K562 (cell line): ENCODE data around the gene PALM3. TPM values are rescaled to one million over a fixed set of nuclear protein-coding genes. Genes with fewer than 3 reads are reported as not detected.

Experiments
- ATAC-seq: fragments of 200-7000 bp; cut with Tn5 transposase; 3 replicates; pipeline ENCODE4 v1.9.1; 2020; ENCODE audit warnings: moderate library complexity
- BruUV-seq: library from RNA; stranded (reverse); fragments of 400-500 nt; replicated peaks from 2 replicates; lab custom pipeline; 2021; lab: Mats Ljungman, UMichigan
- CTCF ChIA-PET: fragments of 300-600 bp; formaldehyde crosslinking; extraction: SDS; loops from one replicate; lab custom pipeline; 2021; ENCODE audit warnings: low intra/inter-chr PET ratio; lab: Yijun Ruan, JAX
- POLR2A ChIA-PET: fragments of 300-600, 350-650 bp; sonication (Branson Sonifier 250); formaldehyde crosslinking; extraction: SDS; loops from one replicate; lab custom pipeline; 2021; ENCODE audit warnings: antibody characterized with exemption, inconsistent platforms; lab: Yijun Ruan, JAX
- DNase-seq, 4 experiments: peaks; one replicate each; pipeline versions ENCODE4 v3.0.0 to v3.0.0-alpha.2; 2011 to 2018; ENCODE audit warnings: low spot score in 3 of 4, mixed read lengths in 3 of 4; ENCODE audit errors: extremely low read depth in 1 of 4
- FAIRE-seq: peaks from 2 replicates; lab custom pipeline; 2011; peaks lifted over from hg19 to GRCh38; lab: Jason Lieb, UNC
- H2AFZ ChIP-seq: 2 replicates; pipeline ENCODE4 v1.6.0; 2011; ENCODE audit warnings: low read depth, low read length, control low read depth, inconsistent platforms
- H3K27ac ChIP-seq: fragments of 200-600 bp; 3 replicates; pipeline ENCODE4 v1.8.0; 2011; ENCODE audit warnings: low read depth, mild to moderate bottlenecking, control low read depth, inconsistent platforms, low read length, moderate library complexity, mixed read lengths; ENCODE audit errors: extremely low read depth
- H3K27me3 ChIP-seq, 2 experiments: fragments of 300-600 bp in 1 of 2; 2 replicates in 1 of 2; 3 replicates in 1 of 2; pipeline versions ENCODE4 v1.6.0 to v1.8.0; 2011; ENCODE audit warnings: inconsistent platforms in 2 of 2, low read length in 2 of 2, mild to moderate bottlenecking in 1 of 2, mixed read lengths in 1 of 2, moderate library complexity in 1 of 2; ENCODE audit not compliant: control insufficient read depth in 2 of 2, insufficient read depth in 2 of 2
- H3K36me3 ChIP-seq: fragments of 300-600 bp; 3 replicates; pipeline ENCODE4 v1.8.0; 2011; ENCODE audit warnings: mild to moderate bottlenecking, low read length, inconsistent platforms; ENCODE audit not compliant: control insufficient read depth, insufficient read depth
- H3K4me1 ChIP-seq, 2 experiments: fragments of 200-600 bp in 1 of 2; replicated peaks in 1 of 2; 2 replicates in 1 of 2; 3 replicates in 1 of 2; pipeline versions ENCODE4 v1.5.1 to v1.8.0; 2011; ENCODE audit warnings: inconsistent platforms in 2 of 2, low read length in 2 of 2, mild to moderate bottlenecking in 1 of 2, mixed read lengths in 1 of 2, moderate library complexity in 1 of 2; ENCODE audit not compliant: control insufficient read depth in 2 of 2, insufficient read depth in 2 of 2
- H3K4me2 ChIP-seq: 2 replicates; pipeline ENCODE4 v1.6.1; 2011; ENCODE audit warnings: low read length, control low read depth, inconsistent platforms, mixed read lengths; ENCODE audit not compliant: insufficient read depth
- H3K4me3 ChIP-seq: fragments of 200-600 bp; sonication (generic), shearing (Covaris generic); 2 replicates; pipeline ENCODE4 v1.5.1; 2016; ENCODE audit warnings: control low read depth, inconsistent platforms
- H3K79me2 ChIP-seq: fragments of 200-600 bp; 3 replicates; pipeline ENCODE4 v1.8.0; 2011; ENCODE audit warnings: low read length, inconsistent platforms; ENCODE audit not compliant: control insufficient read depth, insufficient read depth
- H3K9ac ChIP-seq, 2 experiments: 2 replicates each; pipeline versions ENCODE4 v1.6.0 to v1.6.1; 2011; ENCODE audit warnings: low read depth in 2 of 2, low read length in 2 of 2, control low read depth in 1 of 2, inconsistent platforms in 1 of 2, mild to moderate bottlenecking in 1 of 2, mixed read lengths in 1 of 2; ENCODE audit not compliant: insufficient read depth in 1 of 2
- H3K9me1 ChIP-seq: one replicate; pipeline ENCODE4 v1.6.0; 2011; ENCODE audit warnings: inconsistent platforms, mild to moderate bottlenecking, low read length, moderate library complexity; ENCODE audit not compliant: control insufficient read depth, insufficient read depth
- H3K9me3 ChIP-seq: replicated peaks from 2 replicates; pipeline ENCODE4 v1.5.1; 2011; ENCODE audit warnings: low read depth, low read length, inconsistent platforms; ENCODE audit not compliant: control insufficient read depth, insufficient read depth
- H4K20me1 ChIP-seq: replicated peaks from 2 replicates; pipeline ENCODE4 v1.6.1; 2011; ENCODE audit warnings: low read length, inconsistent platforms, mixed read lengths; ENCODE audit not compliant: control insufficient read depth, insufficient read depth
- BACH1 ChIP-seq: fragments of 200-800 bp; sonication (Bioruptor generic); IDR thresholded peaks from 2 replicates; pipeline ENCODE4 v1.6.1; 2016; ENCODE audit warnings: missing genetic modification characterization, missing compliant biosample characterization
- E2F5 ChIP-seq: sonication (generic); formaldehyde crosslinking; IDR thresholded peaks from 2 replicates; pipeline ENCODE4 v1.8.0; 2022; ENCODE audit warnings: mild to moderate bottlenecking, missing genetic modification reagents
- EP400 ChIP-seq: fragments of 450-650 bp; IDR thresholded peaks from 2 replicates; pipeline ENCODE4 v1.6.1; 2017; ENCODE audit warnings: antibody characterized with exemption, mild to moderate bottlenecking, moderate library complexity
- ETS1 ChIP-seq: conservative IDR thresholded peaks from 2 replicates; pipeline ENCODE4 v1.6.1; 2011; ENCODE audit warnings: low read depth, mild to moderate bottlenecking, low read length; ENCODE audit not compliant: control insufficient read depth
- JUN ChIP-seq, 2 experiments: sonication (generic) in 1 of 2; formaldehyde crosslinking in 1 of 2; IDR thresholded peaks; 2 replicates each; pipeline versions ENCODE4 v1.6.1 to v1.8.0; 2012 to 2022; ENCODE audit warnings: borderline replicate concordance in 2 of 2, mild to moderate bottlenecking in 2 of 2, improper control_type of control experiment in 1 of 2, low read depth in 1 of 2, low read length in 1 of 2, missing genetic modification reagents in 1 of 2
- MXD1 ChIP-seq: fragments of 250-450 bp; sonication (Bioruptor Pico); IDR thresholded peaks from 2 replicates; pipeline ENCODE4 v1.8.0; 2021; ENCODE audit warnings: borderline replicate concordance, mild to moderate bottlenecking, moderate library complexity; ENCODE audit not compliant: poor library complexity, severe bottlenecking
- PHB ChIP-seq: fragments of 250-450 bp; sonication (Bioruptor Pico); IDR thresholded peaks from 2 replicates; pipeline ENCODE4 v1.5.0; 2021
- PML ChIP-seq: IDR thresholded peaks from 2 replicates; pipeline ENCODE4 v1.6.1; 2012; ENCODE audit warnings: low read length, inconsistent platforms
- POLR2H ChIP-seq: IDR thresholded peaks from 2 replicates; pipeline ENCODE4 v1.6.1; 2016; ENCODE audit warnings: missing genetic modification characterization, low read depth, mild to moderate bottlenecking, control low read depth, missing compliant biosample characterization, moderate library complexity
- ZC3H4 ChIP-seq: sonication (generic); formaldehyde crosslinking; IDR thresholded peaks from 2 replicates; pipeline ENCODE4 v1.9.0; 2021; ENCODE audit warnings: missing genetic modification reagents, borderline replicate concordance
- WGBS: fragments of 100-300 bp; shearing (Covaris generic); methylation state at CpG from one replicate; pipeline ENCODE4 v1.1.6; 2016; ENCODE audit warnings: low coverage, mixed read lengths; ENCODE audit not compliant: insufficient coverage; ENCODE audit errors: missing lambda C conversion rate; 5-methylcytosine and 5-hydroxymethylcytosine counted together
- in situ Hi-C: fragments of 300-500 bp; cut with MboI; formaldehyde crosslinking; loops from 4 replicates; pipeline ENCODE4 v1.15.0; 2018; ENCODE audit warnings: inconsistent platforms, mixed read lengths
- intact Hi-C: fragments of 100-400 bp; cut with micrococcal nuclease; formaldehyde crosslinking; loops from 2 replicates; pipeline ENCODE4 v1.14.2; 2022
- polyA plus RNA-seq, 8 experiments: library from polyadenylated mRNA; depleted of rRNA in 4 of 8; stranded (reverse) in 5 of 8; unstranded in 3 of 8; fragments of >200 nt; fragmentation: Nextera tagmentation in 2 of 8; fragmentation: Illumina TruSeq in 1 of 8; extraction: Ambion mirVana in 2 of 8; extraction: Trizol in 1 of 8; gene quantifications; 2 replicates each; pipeline versions ENCODE4 v1.2.1 to v1.2.3, GENCODE V29; 2011 to 2014; ENCODE audit warnings: inconsistent platforms in 1 of 8, missing spikeins in 1 of 8
- total RNA-seq, 7 experiments: library from RNA; depleted of rRNA in 6 of 7; stranded (reverse); fragments of >200 nt in 6 of 7; fragmentation: Illumina TruSeq in 2 of 7; extraction: Trizol in 2 of 7; gene quantifications; 2 replicates each; pipeline versions ENCODE4 v1.2.1 to v1.2.3, GENCODE V29; 2011 to 2021; ENCODE audit warnings: low replicate concordance in 1 of 7
- TF ChIP-seq, protein P1 (sequence below): fragments of 250-450 bp; sonication (Bioruptor Pico); IDR thresholded peaks from 2 replicates; pipeline ENCODE4 v1.8.0; 2022; ENCODE audit warnings: inconsistent platforms
- TF ChIP-seq, protein P2 (sequence below): fragments of 250-450 bp; sonication (Bioruptor Pico); IDR thresholded peaks from 2 replicates; pipeline ENCODE4 v1.4.0; 2020
- TF ChIP-seq, protein P3 (sequence below): sonication (generic); formaldehyde crosslinking; IDR thresholded peaks from 2 replicates; pipeline ENCODE4 v1.9.0; 2022; ENCODE audit warnings: mild to moderate bottlenecking, missing genetic modification reagents

Gene PALM3
- total and polyA plus RNA-seq, 9 of the 15 experiments (the other 6 are each of a cell fraction or from before 2014, with no cell fraction given), result 0.07 to 9.3 (median 3.3) TPM

- H3K9me1 ChIP-seq, result no peaks in the 10 kb centered on the region
- in situ Hi-C loops, result no loop called here
- peaks cover 9% of the 10 kb centered on the region; the same call in 1 of the 3 replicates for H3K36me3 ChIP-seq
- no peaks in the 10 kb centered on the region for H3K27me3 ChIP-seq
- H3K4me2 ChIP-seq, result peak overlapping the region; percentile 71
- H2AFZ ChIP-seq, result peak overlapping the region; percentile 53
- H3K27ac ChIP-seq, result peak overlapping the region; percentile 100
- 9% methylated on average over 14 of the region's 14 CpGs for WGBS
- ChIA-PET CTCF (interaction anchor here (0.6 to 1.4 kb wide), 2 partner anchors 38 to 125 kb away, joined by 3 to 4 read pairs; no protein-coding TSS in a partner anchor), POLR2A (interaction anchor here (0.8 to 1.0 kb wide), 4 partner anchors 10 to 402 kb away, joined by 3 to 5 read pairs (median 3); no protein-coding TSS in a partner anchor)
- ATAC-seq, result no peak
- DNase-seq, result peak; percentile 14 to 77 (median 22)
- peak overlapping the region; percentile 50 to 65; a peak in 3 of 4 replicates for H3K9ac ChIP-seq
- H3K4me1 ChIP-seq, result peaks cover 45 to 46% of the 10 kb centered on the region in 2 experiments
- BruUV-seq, result no TSS peak
- no peaks in the 10 kb centered on the region for H4K20me1 ChIP-seq
- intact Hi-C loops, result loop anchor here (2.0 kb wide), 1 partner anchor 52 kb away; the partner anchor contains the start of gene DCAF15
- H3K9me3 ChIP-seq, result no peaks in the 10 kb centered on the region
- peak; percentile 82 for FAIRE-seq
- peak overlapping the region; percentile 82 for H3K4me3 ChIP-seq
- H3K79me2 ChIP-seq, result peaks cover 50% of the 10 kb centered on the region
- TF ChIP-seq, protein P1, sequence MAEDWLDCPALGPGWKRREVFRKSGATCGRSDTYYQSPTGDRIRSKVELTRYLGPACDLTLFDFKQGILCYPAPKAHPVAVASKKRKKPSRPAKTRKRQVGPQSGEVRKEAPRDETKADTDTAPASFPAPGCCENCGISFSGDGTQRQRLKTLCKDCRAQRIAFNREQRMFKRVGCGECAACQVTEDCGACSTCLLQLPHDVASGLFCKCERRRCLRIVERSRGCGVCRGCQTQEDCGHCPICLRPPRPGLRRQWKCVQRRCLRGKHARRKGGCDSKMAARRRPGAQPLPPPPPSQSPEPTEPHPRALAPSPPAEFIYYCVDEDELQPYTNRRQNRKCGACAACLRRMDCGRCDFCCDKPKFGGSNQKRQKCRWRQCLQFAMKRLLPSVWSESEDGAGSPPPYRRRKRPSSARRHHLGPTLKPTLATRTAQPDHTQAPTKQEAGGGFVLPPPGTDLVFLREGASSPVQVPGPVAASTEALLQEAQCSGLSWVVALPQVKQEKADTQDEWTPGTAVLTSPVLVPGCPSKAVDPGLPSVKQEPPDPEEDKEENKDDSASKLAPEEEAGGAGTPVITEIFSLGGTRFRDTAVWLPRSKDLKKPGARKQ (CRISPR knock-in tag), result 0 out of 2 replicates have a peak, but pooled peaks have one; percentile 9
- TF ChIP-seq, protein P2, sequence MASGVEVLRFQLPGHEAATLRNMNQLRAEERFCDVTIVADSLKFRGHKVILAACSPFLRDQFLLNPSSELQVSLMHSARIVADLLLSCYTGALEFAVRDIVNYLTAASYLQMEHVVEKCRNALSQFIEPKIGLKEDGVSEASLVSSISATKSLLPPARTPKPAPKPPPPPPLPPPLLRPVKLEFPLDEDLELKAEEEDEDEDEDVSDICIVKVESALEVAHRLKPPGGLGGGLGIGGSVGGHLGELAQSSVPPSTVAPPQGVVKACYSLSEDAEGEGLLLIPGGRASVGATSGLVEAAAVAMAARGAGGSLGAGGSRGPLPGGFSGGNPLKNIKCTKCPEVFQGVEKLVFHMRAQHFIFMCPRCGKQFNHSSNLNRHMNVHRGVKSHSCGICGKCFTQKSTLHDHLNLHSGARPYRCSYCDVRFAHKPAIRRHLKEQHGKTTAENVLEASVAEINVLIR, result 0 out of 2 replicates have a peak, but pooled peaks have one; percentile 7
- TF ChIP-seq PML, result no peak
- TF ChIP-seq BACH1 (tag), result 0 out of 2 replicates have a peak, but pooled peaks have one; percentile 47
- peak; percentile 88 for TF ChIP-seq MXD1 (CRISPR knock-in tag)
- no peak for TF ChIP-seq E2F5
- no peak for TF ChIP-seq ZC3H4
- TF ChIP-seq, protein P3, sequence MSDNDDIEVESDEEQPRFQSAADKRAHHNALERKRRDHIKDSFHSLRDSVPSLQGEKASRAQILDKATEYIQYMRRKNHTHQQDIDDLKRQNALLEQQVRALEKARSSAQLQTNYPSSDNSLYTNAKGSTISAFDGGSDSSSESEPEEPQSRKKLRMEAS, result peak; percentile 92
- TF ChIP-seq JUN (IDR thresholded peaks at IDR 0.05; ENCODE audit: borderline replicate concordance, low read depth, low read length), result peak; percentile 18; the same call in 1 of the 2 replicates
- TF ChIP-seq JUN (CRISPR knock-in tag; IDR thresholded peaks at IDR 0.05; ENCODE audit: borderline replicate concordance), result no peak
- TF ChIP-seq ETS1, result peak; percentile 47; the same call in 1 of the 2 replicates
- TF ChIP-seq PHB (CRISPR knock-in tag), result no peak
- no peak for TF ChIP-seq POLR2H (tag)
- peak; percentile 55; the same call in 1 of the 2 replicates for TF ChIP-seq EP400
Observed at GRCh38 chr19:14004619-14005348, 57.1 kb downstream of the PALM3 start.
